Left cardiac atrium (tissue), 4 donors: Measurements from ENCODE around the gene BLVRB. TPM values are rescaled to one million over a fixed set of nuclear protein-coding genes. Genes with fewer than 3 reads are reported as not detected.
"Not testable (repeated sequence)": the region's sequence is repeated elsewhere in the genome, so short reads cannot be mapped to it uniquely, and the experiment has no call there.

ENCODE experiments used
- ATAC-seq, 2 donors: fragments of 200-7000 bp; cut with Tn5 transposase; one replicate each; pipeline ENCODE4 v1.9.1; 2020; ENCODE audit warnings: mild to moderate bottlenecking in 2 of 2, moderate library complexity in 2 of 2
- DNase-seq: peaks from one replicate; pipeline ENCODE4 v3.0.0-alpha.2; 2020
- intact Hi-C, 2 donors: fragments of 100-400 bp; cut with DNase I; formaldehyde crosslinking; loops; one replicate each; pipeline versions ENCODE4 v1.14.1 to v1.15.1; 2022 to 2023
- long read RNA-seq: library from polyadenylated mRNA; unstranded; transcript quantifications from one replicate; pipeline ENCODE4 v2.0.0, GENCODE V29; 2021
- total RNA-seq, 2 donors: library from RNA; stranded (reverse); fragmentation: NEBNext Ultra II Directional; extraction: Animal tissue kit (Norgen Biotek cat#: 25700); gene quantifications; one replicate each; pipeline ENCODE4 v1.2.1, GENCODE V29; 2021
- donor health status: DM: no; HTN: yes; CAD: no.
- donor health status: DM: no; HTN: yes; CAD: no; lungs with severe emphysema.
- donor health status: DM: yes; HTN: yes; CAD: no.
- donor health status: Dilated cardiomyopathy.

Gene BLVRB
- 100 to 1,000 TPM in 1 of 2 donors, 10 to 100 TPM in 1; 72.7 to 112 TPM for total RNA-seq
- long read RNA-seq, transcript BLVRB-201 (5 exons, 873 nt): major isoform, 9 of 11 reads
- long read RNA-seq, partial matches to known transcripts: 1 of 11 reads
- long read RNA-seq, other reads (novel, unspliced or antisense): 1 of 11 reads

GRCh38 chr19:40465557-40466218 is at the start of gene BLVRB:
TSS of gene BLVRB (minus strand) at chr19:40465745. CDS start at chr19:40465688, 57 bp downstream.
- DNase-seq (peak; percentile 100), ATAC-seq (peak; percentile 94 to 95)
- intact Hi-C loops: loop anchor here in 1 of 2 donors (5.0 kb wide), 1 partner anchor 137 kb away; the partner anchor contains the start of gene LTBP4

- intact Hi-C loops: no loop called here
- DNase-seq (no peak), ATAC-seq (no peak)
Measured at GRCh38 chr19:40513741-40514315, 48.3 kb upstream of the BLVRB start.

GRCh38 chr19:40513345-40513678 is 47.8 kb upstream of the BLVRB start:
- no peak for DNase-seq
- intact Hi-C loops: no loop called here
- ATAC-seq: no peak

GRCh38 chr19:40512473-40513344 is 47.2 kb upstream of the BLVRB start:
- intact Hi-C loops: no loop called here
- peak; percentile 56 to 66 for ATAC-seq
- no peak for DNase-seq

- intact Hi-C loops: no loop called here
- ATAC-seq: peak in 1 of 2 donors; percentile 15
- no peak for DNase-seq
Measured at GRCh38 chr19:40512110-40512472, 46.5 kb upstream of the BLVRB start.

- no peak for DNase-seq
- ATAC-seq: no peak
- intact Hi-C loops: no loop called here
Measured at GRCh38 chr19:40511487-40511886, 45.9 kb upstream of the BLVRB start.

- intact Hi-C loops: no loop called here
- no peak for ATAC-seq
- DNase-seq: no peak
Measured at GRCh38 chr19:40510526-40511115, 45.1 kb upstream of the BLVRB start.

GRCh38 chr19:40508739-40509260 is 43.3 kb upstream of the BLVRB start:
- DNase-seq (no peak), ATAC-seq (no peak)
- intact Hi-C loops: no loop called here

GRCh38 chr19:40507892-40508291 is 42.3 kb upstream of the BLVRB start:
- ATAC-seq: no peak

GRCh38 chr19:40506099-40506498 is 40.6 kb upstream of the BLVRB start:
- ATAC-seq: no peak
- intact Hi-C loops: no loop called here
- DNase-seq: no peak

More at GRCh38 chr19:40507892-40508291, 42.3 kb upstream of the BLVRB start:
- intact Hi-C loops: no loop called here
- DNase-seq: no peak

- DNase-seq (no peak), ATAC-seq (no peak)
- intact Hi-C loops: no loop called here
Measured at GRCh38 chr19:40503320-40503695, 37.8 kb upstream of the BLVRB start.

GRCh38 chr19:40502647-40503319 is 37.2 kb upstream of the BLVRB start:
- intact Hi-C loops: no loop called here
- DNase-seq (no peak), ATAC-seq (no peak)

- intact Hi-C loops: no loop called here
- ATAC-seq: no peak
- no peak for DNase-seq
Measured at GRCh38 chr19:40502081-40502480, 36.5 kb upstream of the BLVRB start.

GRCh38 chr19:40501599-40501998 is 36.1 kb upstream of the BLVRB start:
- intact Hi-C loops: no loop called here
- ATAC-seq (peak in 1 of 2 donors; percentile 23), DNase-seq (no peak)

GRCh38 chr19:40500678-40501530 is 35.4 kb upstream of the BLVRB start:
- DNase-seq, ATAC-seq, intact Hi-C loops: not testable (repeated sequence)

GRCh38 chr19:40499320-40499719 is 33.8 kb upstream of the BLVRB start:
- ATAC-seq (no peak), DNase-seq (no peak)
- intact Hi-C loops: no loop called here

GRCh38 chr19:40497214-40497613 is 31.7 kb upstream of the BLVRB start:
- ATAC-seq: no peak
- no peak for DNase-seq
- intact Hi-C loops: no loop called here
